OCI-LY7 (cell line): ENCODE data around the gene RPP25. TPM values are rescaled to one million over a fixed set of nuclear protein-coding genes. Genes with fewer than 3 reads are reported as not detected.

ENCODE experiments used
- BruUV-seq: library from RNA; stranded (reverse); fragments of 400-500 nt; replicated peaks from 2 replicates; lab custom pipeline; 2021; lab: Mats Ljungman, UMichigan
- CTCF ChIA-PET: fragments of 300-600 bp; sonication (Branson Sonifier 250); formaldehyde crosslinking; loops from one replicate; lab custom pipeline; 2022; ENCODE audit warnings: antibody characterized with exemption; ENCODE audit not compliant: unreplicated experiment; lab: Charles Lee
- POLR2A ChIA-PET: fragments of 300-600 bp; sonication (Branson Sonifier 250); formaldehyde crosslinking; loops from one replicate; lab custom pipeline; 2022; ENCODE audit warnings: antibody characterized with exemption; lab: Charles Lee
- DNase-seq: peaks from one replicate; pipeline ENCODE4 v3.0.0-alpha.2; 2015; ENCODE audit warnings: low spot score
- H2AFZ ChIP-seq: fragments of 200-600 bp; sonication (generic), shearing (Covaris generic); 2 replicates; pipeline ENCODE4 v1.6.1; 2014; ENCODE audit warnings: mild to moderate bottlenecking, antibody characterized with exemption, low read length, moderate library complexity
- H3K27ac ChIP-seq: fragments of 200-600 bp; sonication (generic); 2 replicates; pipeline ENCODE4 v1.5.1; 2014; ENCODE audit warnings: mixed run types, low read depth, mild to moderate bottlenecking, moderate library complexity, low read length, inconsistent platforms; ENCODE audit not compliant: poor library complexity, severe bottlenecking
- H3K36me3 ChIP-seq: fragments of 200-600 bp; sonication (generic); 2 replicates; pipeline ENCODE4 v1.6.1; 2014; ENCODE audit warnings: mild to moderate bottlenecking, antibody characterized with exemption, low read length, moderate library complexity, mixed read lengths; ENCODE audit not compliant: insufficient read depth
- H3K4me1 ChIP-seq: fragments of 200-600 bp; sonication (generic); 2 replicates; pipeline ENCODE4 v1.5.1; 2014; ENCODE audit warnings: mild to moderate bottlenecking, low read length; ENCODE audit not compliant: insufficient read depth, poor library complexity, severe bottlenecking
- H3K4me2 ChIP-seq: fragments of 200-600 bp; sonication (generic); 2 replicates; pipeline ENCODE4 v1.6.1; 2014; ENCODE audit warnings: mild to moderate bottlenecking, low read length
- H3K4me3 ChIP-seq: fragments of 200-600 bp; sonication (generic); 2 replicates; pipeline ENCODE4 v1.5.1; 2014; ENCODE audit warnings: mild to moderate bottlenecking, low read depth, low read length; ENCODE audit not compliant: poor library complexity, severe bottlenecking
- H3K79me2 ChIP-seq: fragments of 200-600 bp; sonication (generic); 2 replicates; pipeline ENCODE4 v1.6.1; 2016; ENCODE audit warnings: low read depth, mild to moderate bottlenecking, low read length, moderate library complexity, mixed read lengths; ENCODE audit not compliant: insufficient read depth
- H3K9me2 ChIP-seq: fragments of 200-600 bp; sonication (generic); 2 replicates; pipeline ENCODE4 v1.6.1; 2016; ENCODE audit warnings: mild to moderate bottlenecking, low read length, mixed read lengths; ENCODE audit not compliant: insufficient read depth
- H3K9me3 ChIP-seq: fragments of 200-600 bp; sonication (generic); 2 replicates; pipeline ENCODE4 v1.6.1; 2014; ENCODE audit warnings: mild to moderate bottlenecking, mixed run types, low read length, mixed read lengths
- H4K20me1 ChIP-seq: fragments of 200-600 bp; sonication (generic); 2 replicates; pipeline ENCODE4 v1.6.1; 2014; ENCODE audit warnings: mild to moderate bottlenecking, antibody characterized with exemption, low read length, moderate library complexity, mixed read lengths; ENCODE audit not compliant: insufficient read depth
- CTCF ChIP-seq: fragments of 200-600 bp; sonication (generic); conservative IDR thresholded peaks from 2 replicates; pipeline ENCODE4 v1.5.1; 2014; ENCODE audit warnings: mild to moderate bottlenecking, antibody characterized with exemption, low read length, moderate library complexity, mixed read lengths
- EZH2phosphoT487 ChIP-seq: fragments of 200-600 bp; sonication (generic); IDR thresholded peaks from 2 replicates; pipeline ENCODE4 v1.6.1; 2018; ENCODE audit warnings: low read depth, borderline replicate concordance, mild to moderate bottlenecking, mixed run types, antibody characterized with exemption, low read length, moderate library complexity, mixed read lengths
- intact Hi-C: fragments of 100-400 bp; cut with micrococcal nuclease; formaldehyde crosslinking; loops from one replicate; pipeline ENCODE4 v1.10.0; 2022; ENCODE audit not compliant: unreplicated experiment
- total RNA-seq, 2 experiments: library from RNA; depleted of rRNA in 1 of 2; stranded (reverse); fragments of >200 nt in 1 of 2; shearing (Covaris generic) in 1 of 2; gene quantifications; 2 replicates each; pipeline ENCODE4 v1.2.3, GENCODE V29; 2014 to 2022

RPP25 gene
- total RNA-seq, 2 experiments from 2014 or later: 1.8 to 3.0 TPM

DNA sequence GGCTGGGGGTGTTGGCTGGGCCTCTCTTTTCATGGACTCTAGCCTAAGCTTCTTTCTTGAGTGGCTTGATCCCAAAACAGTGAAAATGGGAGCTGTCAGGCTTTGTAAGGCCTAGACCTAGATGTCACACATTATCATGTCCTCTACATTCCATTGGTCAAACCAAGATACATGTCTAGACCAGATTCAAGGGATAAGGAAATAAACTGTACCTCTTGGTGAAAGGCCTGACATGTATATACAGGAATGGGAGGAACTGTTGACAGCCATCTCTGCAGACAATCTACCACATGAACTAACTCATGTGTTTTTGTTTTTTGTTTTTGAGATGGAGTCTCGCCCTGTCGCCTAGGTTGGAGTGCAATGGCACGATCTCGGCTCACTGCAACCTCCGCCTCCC, 11.1 kb upstream of the RPP25 start:
- intact Hi-C loops: no loop called here
- CTCF ChIA-PET: no interaction called here
- no peak overlapping the region for H2AFZ ChIP-seq
- H3K27ac ChIP-seq: no peak overlapping the region
- no peak for TF ChIP-seq EZH2phosphoT487
- TF ChIP-seq CTCF: no peak
- H3K4me3 ChIP-seq: no peak overlapping the region
- BruUV-seq: no TSS peak
- no peaks in the 10 kb centered on the region for H3K9me2 ChIP-seq
- no peaks in the 10 kb centered on the region for H3K79me2 ChIP-seq
- no peaks in the 10 kb centered on the region for H4K20me1 ChIP-seq
- POLR2A ChIA-PET: interaction anchor here (0.6 to 0.8 kb wide), 3 partner anchors 16 to 297 kb away, joined by 3 to 5 read pairs (median 3); no protein-coding TSS in a partner anchor
- H3K9me3 ChIP-seq: no peaks in the 10 kb centered on the region
- no peak overlapping the region for H3K4me2 ChIP-seq
- no peaks in the 10 kb centered on the region for H3K36me3 ChIP-seq
- DNase-seq: no peak
- peaks cover 4% of the 10 kb centered on the region for H3K4me1 ChIP-seq

DNA sequence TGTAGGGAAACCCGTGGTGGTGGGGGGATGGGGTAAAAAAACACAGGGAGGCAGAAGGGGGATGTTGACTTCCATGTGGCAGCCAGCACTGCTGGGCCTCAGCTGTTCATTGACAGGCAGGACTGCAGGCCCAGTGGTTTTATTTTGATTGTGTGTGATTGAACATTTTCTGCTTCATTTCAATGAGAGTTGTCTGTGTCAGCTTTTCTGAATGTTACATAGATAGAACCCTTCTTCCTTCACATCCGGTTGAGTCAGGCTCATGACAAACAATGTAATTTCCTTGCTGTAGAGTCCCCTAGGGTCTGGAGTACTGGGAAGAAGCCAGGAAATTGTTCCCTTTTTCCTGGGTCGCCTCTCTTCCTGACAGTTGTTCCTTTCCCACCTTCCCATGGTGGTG, 8.2 kb upstream of the RPP25 start:
- Histone ChIP-seq H3K9me2 (no peaks in the 10 kb centered on the region), H3K4me1 (peaks cover 24% of the 10 kb centered on the region), H3K9me3 (no peaks in the 10 kb centered on the region), H3K79me2 (no peaks in the 10 kb centered on the region), H3K4me3 (no peak overlapping the region), H3K36me3 (no peaks in the 10 kb centered on the region), H4K20me1 (no peaks in the 10 kb centered on the region), H3K27ac (no peak overlapping the region), H3K4me2 (no peak overlapping the region), H2AFZ (no peak overlapping the region)
- no TSS peak for BruUV-seq
- intact Hi-C loops: loop anchor here (5.0 kb wide), 1 partner anchor 217 kb away; the partner anchor contains the start of gene CYP1A2
- ChIA-PET POLR2A (no interaction called here), CTCF (no interaction called here)
- no peak for TF ChIP-seq EZH2phosphoT487
- no peak for TF ChIP-seq CTCF
- DNase-seq: no peak

DNA sequence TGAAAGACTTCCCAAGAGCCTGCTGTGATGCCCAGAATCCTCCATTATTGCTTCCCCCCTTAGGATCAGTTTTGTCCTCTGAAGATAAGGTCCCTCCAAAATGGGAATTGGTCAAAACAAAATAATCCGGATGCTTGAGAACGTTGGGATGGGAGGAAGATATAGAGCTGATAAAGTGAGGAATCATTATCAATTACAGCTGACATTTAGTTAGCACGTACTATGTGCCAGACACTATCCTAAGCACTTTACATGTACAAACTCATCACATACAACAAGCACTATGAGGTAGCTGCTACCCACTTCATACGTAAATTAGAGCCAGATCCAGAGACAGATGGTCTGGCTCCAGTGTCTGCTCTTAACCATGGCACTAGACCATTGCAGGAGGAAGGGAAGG, 6.6 kb upstream of the RPP25 start:
- Histone ChIP-seq H3K27ac (no peak overlapping the region), H3K4me1 (peaks cover 29% of the 10 kb centered on the region), H3K79me2 (no peaks in the 10 kb centered on the region), H3K9me3 (no peaks in the 10 kb centered on the region), H2AFZ (no peak overlapping the region), H3K9me2 (no peaks in the 10 kb centered on the region), H3K4me2 (no peak overlapping the region), H3K36me3 (no peaks in the 10 kb centered on the region), H3K4me3 (no peak overlapping the region), H4K20me1 (no peaks in the 10 kb centered on the region)
- DNase-seq: no peak
- TF ChIP-seq EZH2phosphoT487 (no peak), CTCF (no peak)
- intact Hi-C loops: loop anchor here (5.0 kb wide), 1 partner anchor 216 kb away; the partner anchor contains the start of gene CYP1A2
- POLR2A ChIA-PET: interaction anchor here (0.6 kb wide), 1 partner anchor 47 kb away, joined by 3 read pairs; no protein-coding TSS in a partner anchor
- BruUV-seq: no TSS peak
- CTCF ChIA-PET: no interaction called here
